Stimulated activated CD4-positive, alpha-beta T cell treated with anti-CD3 and anti-CD28 coated beads, TNF-alpha, amount 100 ng/mL, for 1 hour (primary cell): Measurements from ENCODE around the gene ICAM4.
"Not testable (repeated sequence)": the region's sequence is repeated elsewhere in the genome, so short reads cannot be mapped to it uniquely, and the experiment has no call there.

ENCODE experiments used
- DNase-seq, 3 donors: peaks; one replicate each; pipeline ENCODE4 v3.0.0-alpha.2; 2020; ENCODE audit warnings: low read depth in 3 of 3, low spot score in 1 of 3

Gene ICAM4

GRCh38 chr19:10336725-10337124 is 50.0 kb downstream of the ICAM4 start:
- not testable (repeated sequence) for DNase-seq
